HL-60/S4 treated with phorbol 12-myristate 13-acetate at 8.2 ng/mL for 4 days and 3 days (cell line): ENCODE data around the gene GPRC5A.

Experiments used
- in situ Hi-C: fragments of 300-500 bp; cut with MboI; formaldehyde crosslinking; loops from 2 replicates; pipeline ENCODE4 v1.15.0; 2022; ENCODE audit warnings: low sequenced_read_pairs

The GPRC5A gene

DNA sequence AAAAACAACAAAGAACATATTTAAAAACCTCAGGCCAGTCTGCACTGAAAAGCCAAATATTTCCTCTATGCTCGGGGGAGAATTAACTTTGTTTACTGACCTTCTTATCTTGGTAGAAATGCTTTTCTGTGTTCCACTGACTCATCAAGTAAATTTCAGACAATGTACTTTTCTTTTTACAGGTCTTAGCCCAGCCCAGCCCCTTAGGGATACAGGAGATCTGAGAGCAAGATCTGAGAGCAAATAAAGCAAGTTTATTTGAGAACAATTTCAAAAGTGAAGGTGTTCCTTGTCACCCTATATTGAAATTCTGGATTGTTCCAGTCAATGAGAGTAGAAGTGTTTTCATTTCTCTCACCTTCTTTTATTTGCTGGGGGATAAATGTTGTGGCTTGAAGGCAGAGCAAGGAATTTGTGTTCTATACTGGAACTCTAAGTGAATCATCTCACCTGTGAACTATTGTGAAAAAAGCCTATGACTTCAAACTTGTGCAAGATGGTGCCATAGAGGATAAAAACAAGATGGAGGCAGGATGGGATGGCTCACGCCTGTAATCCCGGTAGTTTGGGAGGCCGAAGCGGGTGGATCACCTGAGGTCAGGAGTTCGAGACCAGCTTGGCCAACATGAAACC, 7.9 kb upstream of the GPRC5A start:
- in situ Hi-C loops, result no loop called here

DNA sequence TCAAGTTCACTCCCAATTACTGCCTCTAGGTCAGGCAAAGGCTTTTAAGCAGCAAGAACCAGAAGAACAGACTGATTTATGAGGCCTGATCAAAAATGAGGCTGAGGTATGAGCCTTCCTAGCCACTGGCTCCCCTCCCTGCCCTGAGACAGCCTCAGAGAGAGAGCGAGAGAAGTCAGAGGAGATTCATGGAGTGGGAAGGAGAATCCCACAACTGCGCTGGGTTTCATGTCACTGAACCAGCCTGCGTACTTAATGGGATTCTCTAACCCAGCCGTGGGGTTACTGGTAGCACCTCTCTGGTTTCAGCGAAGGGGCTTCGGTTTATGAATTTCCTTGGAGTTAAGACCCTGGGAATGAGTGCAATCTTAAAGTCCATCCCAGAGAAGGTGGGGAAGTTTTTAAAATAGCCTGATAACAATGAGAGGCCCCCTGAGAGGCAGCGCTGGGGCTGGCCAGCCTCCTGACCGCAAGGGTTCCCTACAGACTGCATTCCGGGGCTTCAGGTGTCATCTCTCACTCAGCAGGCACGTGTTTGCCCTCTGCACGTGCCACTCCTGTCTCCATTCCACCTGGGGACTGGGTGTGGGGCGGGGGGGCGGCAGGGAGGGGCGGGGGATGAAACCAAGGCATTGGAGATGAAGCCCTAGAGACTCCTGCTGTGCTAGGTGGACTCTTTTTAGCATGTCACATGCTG, 6.1 kb upstream of the GPRC5A start:
- in situ Hi-C loops, result no loop called here

DNA sequence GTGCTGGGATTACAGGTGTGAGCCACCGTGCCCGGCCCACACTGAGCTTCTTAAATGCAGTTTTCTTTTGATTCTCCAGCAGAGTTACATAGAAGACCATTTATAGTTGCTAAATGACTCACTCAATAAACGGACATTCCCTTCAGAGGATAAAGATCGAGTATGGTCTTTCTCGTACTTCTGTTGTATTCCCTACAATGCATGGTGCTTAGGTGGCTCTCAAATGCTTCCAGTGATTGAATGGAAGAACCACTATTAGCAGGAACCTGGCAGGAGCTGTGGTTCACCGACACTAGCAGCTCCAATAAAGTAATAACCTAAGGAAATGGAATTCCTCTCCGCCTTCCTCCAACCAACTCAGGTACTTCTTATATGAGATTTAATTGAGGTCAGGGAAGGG, 3.9 kb upstream of the GPRC5A start:
- in situ Hi-C loops, result no loop called here

DNA sequence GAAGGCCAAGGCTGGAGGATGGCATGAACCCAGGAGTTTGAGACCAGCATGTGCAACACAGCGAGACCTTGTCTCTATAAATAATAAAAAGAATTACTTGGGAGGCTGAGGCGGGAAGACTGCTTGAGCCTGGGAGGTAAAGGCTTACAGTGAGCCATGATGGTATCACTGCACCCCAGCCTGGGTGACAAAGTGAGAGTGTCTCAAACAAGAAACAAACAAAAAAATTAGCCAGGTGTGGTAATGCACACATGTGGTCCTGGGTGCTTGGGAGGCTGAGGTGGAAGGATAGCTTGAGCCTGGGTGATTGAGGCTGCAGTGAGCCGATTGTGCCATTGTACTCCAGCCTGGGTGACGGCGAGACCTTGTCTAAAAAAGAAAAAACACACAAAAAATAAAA, 1.7 kb upstream of the GPRC5A start:
- in situ Hi-C loops, result no loop called here

DNA sequence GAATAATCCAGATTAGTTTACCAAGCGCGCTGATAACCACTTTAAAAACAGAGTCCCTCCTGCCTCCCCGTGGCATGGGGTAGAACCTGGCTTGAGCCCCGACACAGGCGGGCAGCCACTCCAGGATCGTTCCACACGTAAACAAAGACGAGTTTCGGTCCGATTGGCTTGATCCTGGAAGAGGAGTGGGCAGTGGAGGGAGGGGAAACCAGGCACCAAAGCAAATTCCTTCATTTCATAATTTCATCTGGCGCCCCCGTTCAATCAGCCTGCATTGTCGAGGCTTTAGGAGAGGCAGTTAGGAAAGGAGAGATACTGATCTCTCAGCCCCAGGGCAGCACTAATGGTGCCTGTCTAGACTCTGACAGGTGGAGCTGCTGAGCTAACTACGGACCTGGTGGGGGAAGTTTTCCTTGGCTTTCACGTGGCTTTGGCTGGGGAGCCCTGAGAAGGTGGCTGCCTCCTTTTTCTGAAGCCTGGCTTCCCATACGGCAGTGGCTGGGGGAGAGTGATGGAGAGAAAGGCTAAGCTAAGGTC, 751 bp upstream of the GPRC5A start:
- in situ Hi-C loops, result no loop called here

DNA sequence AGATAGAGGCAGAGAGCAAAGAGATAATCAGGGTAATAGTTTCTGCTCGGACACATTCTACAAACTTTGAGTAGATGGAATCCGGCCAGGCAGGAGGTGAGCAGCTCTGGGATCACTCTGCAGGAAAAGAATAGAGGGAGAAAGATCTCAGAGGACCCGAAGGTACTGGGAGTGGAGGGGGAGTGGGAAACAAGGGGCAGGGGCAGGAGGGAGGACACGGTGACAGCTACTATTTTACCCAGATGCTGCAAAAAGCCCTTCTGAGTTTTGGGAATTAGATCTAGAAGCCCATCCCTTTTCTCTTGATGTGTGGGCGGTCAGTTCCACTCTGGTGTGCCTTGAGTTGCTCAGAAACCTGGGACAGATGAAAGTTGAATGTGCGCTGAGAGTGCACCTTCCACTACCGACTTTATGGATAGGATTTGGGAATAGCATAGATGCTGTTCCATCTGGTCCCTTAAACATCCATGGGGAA, 556 bp downstream of the GPRC5A start:
- in situ Hi-C loops, result no loop called here

DNA sequence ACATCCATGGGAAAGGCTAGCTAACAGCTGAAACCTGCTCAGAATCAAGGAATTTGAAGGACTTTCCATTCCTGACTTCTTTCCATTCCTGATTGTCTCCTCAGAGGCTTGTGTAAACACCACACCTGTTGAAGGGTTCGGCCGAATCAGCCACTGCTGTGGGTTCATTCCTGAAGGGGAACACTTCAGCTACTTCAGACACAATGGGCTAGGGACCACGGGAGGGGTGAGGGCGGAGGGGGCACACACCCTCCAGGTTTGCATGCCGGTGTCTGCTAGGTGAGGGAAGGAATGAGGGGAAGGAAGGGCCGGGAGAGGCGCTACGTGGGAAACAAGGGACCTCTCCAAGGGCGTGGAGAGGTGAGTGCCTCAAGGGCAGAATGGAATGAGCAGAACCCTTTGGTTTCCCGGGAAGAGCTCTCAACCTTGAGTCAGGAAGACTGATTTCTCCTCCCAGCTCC, 1.3 kb downstream of the GPRC5A start:
- in situ Hi-C loops, result no loop called here

DNA sequence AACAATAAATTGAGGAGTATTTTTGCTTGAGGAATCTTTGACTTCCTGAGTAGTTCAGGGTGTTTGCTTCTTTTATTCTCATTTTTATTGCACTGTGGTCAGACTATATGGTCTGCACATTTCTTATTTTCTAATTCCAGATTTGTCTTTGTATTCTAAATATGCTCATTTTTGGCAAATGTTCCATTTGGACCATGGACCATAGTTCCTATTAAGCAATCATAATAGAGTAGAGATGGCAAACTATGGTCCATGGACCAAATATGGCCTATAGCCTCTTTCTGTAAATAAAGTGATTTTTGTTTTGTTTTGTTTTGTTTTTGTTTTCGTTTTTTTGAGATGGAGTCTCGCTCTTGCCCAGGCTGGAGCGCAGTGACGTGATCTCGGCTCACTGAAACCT, 2.1 kb downstream of the GPRC5A start:
- in situ Hi-C loops, result no loop called here

DNA sequence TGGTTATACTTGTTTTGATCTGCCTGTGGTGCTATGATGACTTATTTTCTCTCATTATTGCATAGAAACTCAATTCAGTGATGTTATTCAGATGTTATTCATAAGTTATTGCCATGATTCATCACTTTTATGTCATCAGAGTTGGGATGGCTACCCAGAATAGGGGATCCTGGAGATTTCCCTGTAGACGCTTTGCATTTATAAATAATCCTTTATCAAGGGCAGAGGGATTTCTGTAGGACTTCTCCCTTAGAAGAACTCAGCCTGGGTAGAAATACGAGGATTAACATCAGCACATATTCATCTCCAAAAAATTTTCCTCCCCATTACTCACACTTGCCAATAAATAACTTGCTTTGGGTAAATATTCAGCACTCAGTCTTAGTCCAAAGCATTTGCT, 4.9 kb downstream of the GPRC5A start:
- in situ Hi-C loops, result no loop called here

DNA sequence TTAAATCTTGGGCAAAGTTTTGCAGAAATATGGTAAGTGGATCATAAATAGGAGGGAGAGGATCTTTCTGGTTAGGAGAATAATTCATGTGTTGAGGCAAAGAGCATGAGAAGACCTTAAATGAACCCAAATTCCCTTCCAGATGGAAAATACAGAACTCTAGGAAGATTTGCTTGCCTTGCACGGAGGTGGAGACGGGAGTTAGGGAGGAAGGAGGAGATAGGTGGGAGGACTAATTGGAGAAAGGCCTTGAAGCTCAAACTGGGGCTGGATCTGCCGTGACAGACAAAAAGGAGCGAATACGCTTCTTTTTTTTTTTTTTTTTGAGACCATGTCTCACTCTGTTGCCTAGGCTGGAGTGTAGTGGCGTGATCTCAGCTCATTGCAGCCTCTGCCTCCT, 5.9 kb downstream of the GPRC5A start:
- in situ Hi-C loops, result no loop called here

DNA sequence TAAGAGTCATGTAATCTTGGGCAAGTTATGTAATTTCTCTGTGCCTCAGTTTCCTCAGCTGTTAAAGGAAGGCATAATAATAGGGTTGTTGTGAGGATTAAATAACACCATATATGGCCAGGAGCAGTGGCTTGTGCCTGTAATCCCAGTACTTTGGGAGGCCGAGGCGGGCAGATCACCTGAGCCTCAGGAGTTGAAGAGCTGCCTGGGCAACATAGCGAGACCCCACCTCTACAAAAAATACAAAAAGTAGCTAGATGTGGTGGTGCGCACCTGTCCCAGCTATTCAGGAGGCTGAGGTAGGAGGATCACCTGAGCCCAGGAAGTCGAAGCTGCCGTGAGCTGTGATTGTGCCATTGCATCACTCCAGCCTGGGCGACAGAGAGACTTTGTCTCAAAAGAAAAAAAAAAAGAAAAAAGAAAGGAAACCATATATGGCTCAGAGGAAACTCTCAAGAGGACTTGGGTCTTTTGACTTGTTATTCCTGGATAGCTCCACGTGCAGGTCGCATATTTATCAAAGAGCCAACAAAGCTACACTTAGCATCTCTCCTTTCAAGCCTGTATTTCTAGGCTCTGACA, 6.9 kb downstream of the GPRC5A start:
- in situ Hi-C loops, result no loop called here

DNA sequence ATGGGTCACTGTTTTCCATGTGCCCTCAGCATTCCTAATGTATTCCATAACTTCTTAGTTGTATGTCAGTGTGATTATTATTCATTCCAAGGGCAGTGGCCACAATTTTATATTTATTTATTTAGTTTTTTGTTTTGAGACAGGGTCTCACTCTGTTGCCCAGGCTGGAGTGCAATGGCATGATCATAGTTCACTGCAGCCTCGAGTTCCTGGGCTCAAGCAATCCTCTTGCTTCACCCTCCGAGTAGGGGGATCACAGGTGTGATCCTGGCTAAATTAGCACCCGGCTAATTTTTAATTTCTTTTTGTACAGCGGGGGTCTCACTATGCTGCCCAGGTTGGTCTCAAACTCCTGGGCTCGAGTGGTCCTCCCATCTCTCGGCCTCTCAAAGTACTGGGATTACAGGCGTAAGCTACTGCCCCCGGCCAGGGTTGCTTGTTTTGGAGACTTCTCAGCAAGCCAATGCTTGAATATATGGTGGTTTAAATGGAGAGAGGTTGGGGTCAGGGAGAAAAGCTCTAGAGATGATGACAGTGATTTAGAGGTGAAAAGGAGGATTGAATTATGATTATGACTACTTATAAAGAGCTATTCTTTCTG, 7.6 kb downstream of the GPRC5A start:
- in situ Hi-C loops, result no loop called here

DNA sequence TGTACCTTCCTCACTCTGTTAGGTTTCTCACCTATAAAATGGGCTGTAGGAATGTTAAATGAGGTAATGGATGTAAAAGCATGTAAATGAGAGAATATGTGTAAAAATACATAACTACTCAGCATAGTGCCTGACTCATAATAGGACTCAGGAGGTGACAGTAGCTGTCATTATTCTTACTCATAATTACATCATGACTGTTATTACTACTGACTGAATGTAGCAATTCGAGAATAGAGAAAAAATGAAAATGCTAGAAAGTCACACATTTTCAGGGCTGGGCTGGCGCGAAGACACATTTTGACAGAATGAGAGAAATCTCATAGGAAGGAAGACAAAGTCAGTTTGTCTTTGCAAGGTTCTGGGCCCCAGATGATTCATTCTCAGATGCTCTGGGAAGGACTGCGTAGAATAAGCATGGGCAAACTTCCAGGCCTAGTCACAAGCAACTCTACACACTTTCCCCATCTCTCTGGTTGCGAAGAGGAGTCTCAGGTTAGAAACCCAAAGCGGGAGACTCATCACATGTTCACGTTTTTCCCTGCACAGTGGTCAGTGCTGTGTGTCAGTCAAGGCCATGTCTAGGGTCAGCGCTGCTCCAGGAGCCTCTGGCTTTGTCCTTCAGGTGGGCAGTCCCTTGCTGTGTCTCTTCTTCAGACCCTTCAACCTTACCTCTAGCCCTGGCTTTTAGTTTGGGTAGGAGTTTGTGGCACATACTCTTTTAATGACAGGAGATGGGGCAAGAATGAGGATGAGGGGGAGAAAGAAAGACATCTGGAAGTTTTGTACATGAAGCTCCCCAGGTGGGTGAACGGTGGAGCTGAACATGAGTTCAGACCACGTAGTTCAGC, 8.4 kb downstream of the GPRC5A start:
- in situ Hi-C loops, result no loop called here

DNA sequence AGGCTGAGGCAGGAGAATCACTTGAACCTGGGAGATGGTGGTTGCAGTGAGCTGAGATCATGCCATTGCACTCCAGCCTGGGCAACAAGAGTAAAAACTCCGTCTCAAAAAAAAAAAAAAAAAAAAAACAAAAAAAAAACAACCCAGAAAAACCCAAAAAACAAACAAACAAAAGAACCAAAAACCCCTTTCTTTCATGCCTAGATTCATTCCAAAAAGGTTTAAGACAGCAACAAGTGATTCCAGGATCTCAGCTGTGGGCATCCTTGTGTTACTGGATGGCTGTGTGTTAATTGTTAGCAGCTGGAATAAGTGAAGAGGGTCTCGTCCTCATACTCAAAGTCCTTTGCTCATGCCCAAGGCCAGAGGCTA, 9.4 kb downstream of the GPRC5A start:
- in situ Hi-C loops, result no loop called here

DNA sequence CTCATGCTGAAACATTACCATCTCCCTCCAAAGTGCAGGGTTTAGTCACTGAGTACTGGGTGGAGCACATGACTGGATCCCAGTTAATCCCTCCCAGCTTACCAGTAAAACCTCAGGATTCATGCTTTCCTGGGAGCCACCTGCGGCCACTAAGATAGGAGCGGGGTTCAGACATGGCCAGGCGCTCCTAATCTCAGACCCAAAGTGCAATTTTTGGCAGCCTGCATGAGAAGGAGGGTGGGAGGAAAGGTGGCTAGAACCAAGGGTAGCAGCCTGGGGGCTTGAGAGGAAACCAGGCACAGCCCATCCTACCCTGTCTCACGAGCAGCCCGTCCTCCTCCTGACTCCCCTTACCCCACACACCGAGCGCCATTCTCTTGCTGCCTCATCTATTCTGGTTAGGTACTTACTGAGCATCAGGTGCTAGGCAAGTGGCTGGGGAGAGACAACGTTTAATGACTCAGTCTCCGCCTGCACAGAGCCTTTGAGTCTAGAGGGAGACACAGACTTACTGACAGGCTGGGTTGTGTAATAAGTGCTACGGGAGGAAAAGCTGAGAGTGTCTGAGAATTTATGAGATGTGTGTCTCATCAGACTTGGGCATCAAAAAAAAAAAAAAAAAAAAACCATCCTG, 9.9 kb downstream of the GPRC5A start:
- in situ Hi-C loops, result no loop called here

DNA sequence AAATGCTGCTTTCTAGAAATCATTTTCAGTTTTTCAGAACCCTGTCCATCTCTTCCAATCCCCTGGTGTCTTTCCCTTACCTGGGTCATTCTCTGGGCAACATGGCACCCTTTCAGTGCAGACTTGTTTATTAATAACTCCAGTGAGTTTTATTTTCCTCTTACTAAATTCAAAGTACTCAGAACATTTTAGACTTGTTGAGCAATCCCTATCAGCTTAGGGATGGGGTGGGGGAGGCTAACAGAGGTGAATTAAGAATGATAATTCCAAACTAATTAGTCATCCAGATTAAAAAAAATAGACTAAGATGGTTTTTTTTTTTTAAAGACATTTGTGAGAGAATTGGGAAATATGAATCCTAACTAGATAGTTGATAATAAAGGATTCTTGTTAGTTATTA, 10.7 kb downstream of the GPRC5A start:
- in situ Hi-C loops, result no loop called here

DNA sequence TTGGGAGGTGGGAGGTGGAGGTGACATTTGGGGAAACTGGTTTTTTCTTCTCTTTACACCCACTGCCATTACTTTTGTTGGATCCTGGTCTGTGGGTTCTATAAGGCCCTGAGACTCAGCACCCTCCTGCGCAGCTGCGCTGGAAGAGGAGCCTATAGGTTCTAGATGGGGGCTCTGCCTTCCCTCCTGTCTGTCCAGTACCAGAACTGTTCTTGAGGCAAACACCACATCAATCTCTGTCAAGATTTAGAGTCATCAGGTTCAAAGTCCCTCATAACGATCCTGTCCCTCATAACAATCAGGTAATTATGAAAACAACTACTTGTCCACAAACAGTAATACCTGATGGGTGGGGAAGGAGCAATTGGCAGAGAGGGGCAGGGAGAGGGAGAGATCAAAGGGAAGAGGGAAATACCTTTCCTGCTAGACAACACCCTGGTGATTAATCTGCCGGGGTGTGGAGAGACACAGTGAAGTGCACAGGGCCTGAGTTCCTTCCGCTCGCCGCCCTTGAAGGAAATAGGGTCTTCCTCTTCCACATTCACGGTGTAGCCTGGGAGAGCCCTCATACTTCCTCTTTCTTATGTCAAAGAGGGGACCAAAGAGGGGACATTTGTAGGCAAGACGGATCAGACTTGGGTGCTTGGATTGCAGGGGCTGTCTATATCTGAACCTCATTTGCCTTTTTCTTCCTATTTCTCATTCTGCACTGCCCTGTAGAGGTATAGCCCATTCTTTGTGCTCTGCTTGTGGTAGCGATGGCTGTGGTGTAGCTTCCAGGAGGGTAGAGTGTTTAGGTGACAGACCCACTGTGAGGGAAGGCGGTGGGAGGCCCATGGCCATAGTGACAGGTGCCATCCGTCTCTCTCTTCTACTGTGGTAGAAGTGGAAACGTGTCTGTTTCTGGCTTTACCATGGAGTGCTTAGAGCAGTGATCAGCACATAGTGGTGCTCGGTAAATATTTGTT, 12.6 kb downstream of the GPRC5A start:
- in situ Hi-C loops, result no loop called here

DNA sequence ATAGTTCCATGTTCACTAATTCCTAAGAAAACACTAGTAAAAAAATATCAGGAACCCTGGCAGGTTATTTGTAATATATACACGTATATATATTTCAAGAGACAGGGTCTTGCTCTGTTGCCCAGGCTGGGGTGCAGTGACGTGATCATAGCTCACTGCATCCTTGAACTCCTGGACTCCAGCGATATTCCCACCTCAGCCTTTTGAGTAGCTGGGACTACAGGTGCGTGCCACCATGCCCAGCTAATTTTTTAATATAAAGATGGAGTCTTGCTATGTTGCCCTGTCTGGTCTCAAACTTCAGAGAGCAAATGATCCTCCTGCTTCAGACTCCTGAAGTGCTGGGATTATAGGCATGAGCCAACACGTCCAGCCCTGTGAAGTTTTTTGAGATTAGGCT, 16.2 kb downstream of the GPRC5A start:
- in situ Hi-C loops, result no loop called here

DNA sequence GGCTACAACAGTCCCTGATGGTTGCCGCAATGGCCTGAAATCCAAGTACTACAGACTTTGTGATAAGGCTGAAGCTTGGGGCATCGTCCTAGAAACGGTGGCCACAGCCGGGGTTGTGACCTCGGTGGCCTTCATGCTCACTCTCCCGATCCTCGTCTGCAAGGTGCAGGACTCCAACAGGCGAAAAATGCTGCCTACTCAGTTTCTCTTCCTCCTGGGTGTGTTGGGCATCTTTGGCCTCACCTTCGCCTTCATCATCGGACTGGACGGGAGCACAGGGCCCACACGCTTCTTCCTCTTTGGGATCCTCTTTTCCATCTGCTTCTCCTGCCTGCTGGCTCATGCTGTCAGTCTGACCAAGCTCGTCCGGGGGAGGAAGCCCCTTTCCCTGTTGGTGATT, 16.9 kb downstream of the GPRC5A start:
- in situ Hi-C loops, result no loop called here
